ENCODE data around the gene TRIM65. TPM values are rescaled to one million over a fixed set of nuclear protein-coding genes. Genes with fewer than 3 reads are reported as not detected.

The TRIM65 gene
- total and polyA plus RNA-seq, 2 experiments from 2014 or later: 16.8 to 31.5 TPM

- Histone ChIP-seq H3K27me3 (no peaks in the 10 kb centered on the region), H3K9me3 (ENCODE audit: low read depth) (no peaks in the 10 kb centered on the region), H3K4me1 (ENCODE audit: low read depth) (peaks cover 3% of the 10 kb centered on the region), H3K36me3 (peaks cover 31% of the 10 kb centered on the region), H3K27ac (no peak overlapping the region), H3K4me3 (no peak overlapping the region)
- no peak for TF ChIP-seq CTCF (IDR thresholded peaks at IDR 0.05; ENCODE audit: low read depth, low read length)
- DNase-seq (ENCODE audit: low read depth in 1 of 2, low spot score in 1 of 2): no peak
These were observed 5.7 kb upstream of the TRIM65 start for GRCh38 chr17:75902406-75902805.

- H3K4me1 ChIP-seq (ENCODE audit: low read depth): peaks cover 3% of the 10 kb centered on the region
- no peak for DNase-seq (ENCODE audit: low read depth in 1 of 2, low spot score in 1 of 2)
- no peaks in the 10 kb centered on the region for H3K27me3 ChIP-seq
- no peak overlapping the region for H3K4me3 ChIP-seq
- no peak for TF ChIP-seq CTCF (IDR thresholded peaks at IDR 0.05; ENCODE audit: low read depth, low read length)
- peaks cover 31% of the 10 kb centered on the region for H3K36me3 ChIP-seq
- no peaks in the 10 kb centered on the region for H3K9me3 ChIP-seq (ENCODE audit: low read depth)
- H3K27ac ChIP-seq: no peak overlapping the region
These were observed 5.0 kb upstream of the TRIM65 start for GRCh38 chr17:75901727-75902126.

- H3K9me3 ChIP-seq (ENCODE audit: low read depth): no peaks in the 10 kb centered on the region
- TF ChIP-seq CTCF (IDR thresholded peaks at IDR 0.05; ENCODE audit: low read depth, low read length): no peak
- no peak overlapping the region for H3K4me3 ChIP-seq
- peaks cover 3% of the 10 kb centered on the region for H3K4me1 ChIP-seq (ENCODE audit: low read depth)
- no peaks in the 10 kb centered on the region for H3K27me3 ChIP-seq
- H3K27ac ChIP-seq: no peak overlapping the region
- peaks cover 31% of the 10 kb centered on the region for H3K36me3 ChIP-seq
- DNase-seq (ENCODE audit: low read depth in 1 of 2, low spot score in 1 of 2): no peak
These were observed 4.2 kb upstream of the TRIM65 start for GRCh38 chr17:75900691-75901533.

- H3K4me3 ChIP-seq: no peak overlapping the region
- no peak for DNase-seq (ENCODE audit: low read depth in 1 of 2, low spot score in 1 of 2)
- no peaks in the 10 kb centered on the region for H3K9me3 ChIP-seq (ENCODE audit: low read depth)
- H3K4me1 ChIP-seq (ENCODE audit: low read depth): peaks cover 11% of the 10 kb centered on the region
- no peak overlapping the region for H3K27ac ChIP-seq
- no peaks in the 10 kb centered on the region for H3K27me3 ChIP-seq
- TF ChIP-seq CTCF (IDR thresholded peaks at IDR 0.05; ENCODE audit: low read depth, low read length): no peak
- peaks cover 31% of the 10 kb centered on the region for H3K36me3 ChIP-seq
These were observed 3.2 kb upstream of the TRIM65 start for GRCh38 chr17:75899767-75900468.

GRCh38 chr17:75899353-75899752 is 2.6 kb upstream of the TRIM65 start:
- no peak for DNase-seq (ENCODE audit: low read depth in 1 of 2, low spot score in 1 of 2)
- peaks cover 31% of the 10 kb centered on the region for H3K36me3 ChIP-seq

More at GRCh38 chr17:75899353-75899752, 2.6 kb upstream of the TRIM65 start:
- H3K9me3 ChIP-seq (ENCODE audit: low read depth): no peaks in the 10 kb centered on the region
- H3K27me3 ChIP-seq: no peaks in the 10 kb centered on the region
- no peak overlapping the region for H3K27ac ChIP-seq
- H3K4me1 ChIP-seq (ENCODE audit: low read depth): peaks cover 11% of the 10 kb centered on the region
- no peak for TF ChIP-seq CTCF (IDR thresholded peaks at IDR 0.05; ENCODE audit: low read depth, low read length)
- H3K4me3 ChIP-seq: no peak overlapping the region

All from cardiac muscle cell (in vitro differentiated cells and primary cell).